Prostate gland (tissue), 2 donors: ENCODE results near the gene DMRTB1.

Experiments used
- POLR2A ChIP-seq: fragments of 450-650 bp; IDR thresholded peaks from one replicate; pipeline ENCODE4 v1.6.1; 2016; ENCODE audit warnings: antibody characterized with exemption, mild to moderate bottlenecking
- POLR2AphosphoS5 ChIP-seq: sonication (generic); formaldehyde crosslinking; IDR thresholded peaks from one replicate; pipeline ENCODE4 v1.6.1; 2017; ENCODE audit warnings: antibody characterized with exemption
- TF ChIP-seq, protein P1 (sequence below), 4 experiments: fragments of 200-600 bp in 2 of 4; fragments of 450-650 bp in 2 of 4; sonication (generic) in 2 of 4; IDR thresholded peaks; 1 replicate in 3 of 4; 2 replicates in 1 of 4; pipeline ENCODE4 v1.5.1; 2016 to 2019; ENCODE audit warnings: antibody characterized with exemption in 4 of 4, mild to moderate bottlenecking in 2 of 4, moderate library complexity in 2 of 4

DNA sequence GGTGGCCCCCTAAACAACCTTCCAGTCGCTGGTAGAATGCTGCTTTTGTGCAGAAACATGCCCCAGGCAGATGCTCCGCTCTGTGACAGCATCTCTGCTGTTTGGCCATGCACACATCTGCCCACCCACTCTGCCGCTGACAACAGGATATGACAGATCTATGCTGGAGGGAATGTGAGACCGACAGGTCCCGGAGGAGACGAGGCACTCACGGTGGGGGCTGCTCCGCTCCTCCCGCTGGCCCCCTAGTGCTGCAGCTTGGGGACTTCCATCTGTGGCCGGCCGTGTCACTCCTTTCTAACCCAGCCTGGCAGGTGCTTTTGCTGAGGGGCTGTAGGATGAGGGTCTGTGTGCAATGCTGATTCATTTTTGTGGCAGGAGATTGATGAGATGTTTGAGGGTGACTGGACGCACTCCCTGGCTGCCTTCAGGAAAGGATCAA lies 49.1 kb upstream of the DMRTB1 start:
- TF ChIP-seq POLR2A (no peak), POLR2AphosphoS5 (no peak)
- TF ChIP-seq, protein P1, sequence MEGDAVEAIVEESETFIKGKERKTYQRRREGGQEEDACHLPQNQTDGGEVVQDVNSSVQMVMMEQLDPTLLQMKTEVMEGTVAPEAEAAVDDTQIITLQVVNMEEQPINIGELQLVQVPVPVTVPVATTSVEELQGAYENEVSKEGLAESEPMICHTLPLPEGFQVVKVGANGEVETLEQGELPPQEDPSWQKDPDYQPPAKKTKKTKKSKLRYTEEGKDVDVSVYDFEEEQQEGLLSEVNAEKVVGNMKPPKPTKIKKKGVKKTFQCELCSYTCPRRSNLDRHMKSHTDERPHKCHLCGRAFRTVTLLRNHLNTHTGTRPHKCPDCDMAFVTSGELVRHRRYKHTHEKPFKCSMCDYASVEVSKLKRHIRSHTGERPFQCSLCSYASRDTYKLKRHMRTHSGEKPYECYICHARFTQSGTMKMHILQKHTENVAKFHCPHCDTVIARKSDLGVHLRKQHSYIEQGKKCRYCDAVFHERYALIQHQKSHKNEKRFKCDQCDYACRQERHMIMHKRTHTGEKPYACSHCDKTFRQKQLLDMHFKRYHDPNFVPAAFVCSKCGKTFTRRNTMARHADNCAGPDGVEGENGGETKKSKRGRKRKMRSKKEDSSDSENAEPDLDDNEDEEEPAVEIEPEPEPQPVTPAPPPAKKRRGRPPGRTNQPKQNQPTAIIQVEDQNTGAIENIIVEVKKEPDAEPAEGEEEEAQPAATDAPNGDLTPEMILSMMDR (IDR thresholded peaks at IDR 0.05): no peak
